Activated B cell treated with CpG ODN at 0.5 μM for 24 hours (primary cell): ENCODE results near the gene APOBEC3H. TPM values are rescaled to one million over a fixed set of nuclear protein-coding genes. Genes with fewer than 3 reads are reported as not detected.

Experiments
- ATAC-seq: fragments of 200-7000 bp; cut with Tn5 transposase; one replicate; pipeline ENCODE4 v1.10.0; 2021; ENCODE audit warnings: low read depth, mild to moderate bottlenecking, moderate library complexity
- CTCF ChIA-PET: fragments of 350-600 bp; sonication (Branson Sonifier 250); formaldehyde crosslinking; loops from one replicate; lab custom pipeline; 2021; ENCODE audit warnings: antibody characterized with exemption; lab: Charles Lee
- POLR2A ChIA-PET: fragments of 350-600 bp; sonication (Branson Sonifier 250); formaldehyde crosslinking; loops from one replicate; lab custom pipeline; 2021; ENCODE audit warnings: antibody characterized with exemption; lab: Charles Lee
- DNase-seq: peaks from one replicate; pipeline ENCODE4 v3.0.0; 2022
- H3K27ac Mint-ChIP-seq: one replicate; pipeline ENCODE4 v1.8.0; 2020; ENCODE audit warnings: mixed read lengths
- H3K27me3 Mint-ChIP-seq: one replicate; pipeline ENCODE4 v1.8.0; 2021; ENCODE audit warnings: mixed read lengths
- H3K36me3 Mint-ChIP-seq: one replicate; pipeline ENCODE4 v1.8.0; 2021; ENCODE audit warnings: low read depth, mixed read lengths
- H3K4me1 Mint-ChIP-seq: one replicate; pipeline ENCODE4 v1.8.0; 2021; ENCODE audit warnings: mixed read lengths
- H3K4me3 Mint-ChIP-seq: one replicate; pipeline ENCODE4 v1.8.0; 2020; ENCODE audit warnings: mild to moderate bottlenecking, mixed read lengths
- H3K9me3 Mint-ChIP-seq: one replicate; pipeline ENCODE4 v1.8.0; 2020; ENCODE audit warnings: mixed read lengths
- intact Hi-C: fragments of 100-400 bp; cut with micrococcal nuclease; formaldehyde crosslinking; loops from one replicate; pipeline ENCODE4 v1.15.1; 2024
- total RNA-seq: library from RNA; stranded (reverse); gene quantifications from 2 replicates; pipeline ENCODE4 v1.2.3, GENCODE V29; 2022
- TF ChIP-seq, protein P1 (sequence below): fragments of 200-600 bp; IDR thresholded peaks from one replicate; pipeline ENCODE4 v1.8.0; 2022; ENCODE audit warnings: antibody characterized with exemption, mild to moderate bottlenecking

Gene APOBEC3H
- total RNA-seq, 1 donor from 2014 or later: 1.4 TPM

DNA sequence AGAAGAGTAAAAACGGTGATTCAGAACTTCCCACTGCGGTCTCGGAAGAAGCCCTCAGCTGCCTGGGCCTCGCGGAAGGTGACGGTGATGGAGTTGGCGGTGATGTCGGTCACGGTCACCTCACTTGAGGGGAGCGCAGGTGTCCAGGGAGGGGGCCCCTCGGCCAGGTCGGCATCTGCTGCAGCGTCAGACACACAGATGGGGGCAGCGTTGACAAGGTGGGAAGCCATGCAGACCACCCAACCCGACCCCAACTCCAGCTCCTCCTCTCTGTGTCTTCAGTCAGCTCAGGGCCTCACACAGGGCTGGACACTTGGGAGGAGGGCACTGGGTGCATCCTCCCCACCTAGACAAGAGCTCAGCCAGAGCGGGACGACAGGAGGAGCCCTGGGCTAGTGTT, 36.8 kb downstream of the APOBEC3H start:
- Mint-ChIP-seq H3K4me1 (no peaks in the 10 kb centered on the region), H3K27me3 (no peaks in the 10 kb centered on the region)
- TF ChIP-seq, protein P1, sequence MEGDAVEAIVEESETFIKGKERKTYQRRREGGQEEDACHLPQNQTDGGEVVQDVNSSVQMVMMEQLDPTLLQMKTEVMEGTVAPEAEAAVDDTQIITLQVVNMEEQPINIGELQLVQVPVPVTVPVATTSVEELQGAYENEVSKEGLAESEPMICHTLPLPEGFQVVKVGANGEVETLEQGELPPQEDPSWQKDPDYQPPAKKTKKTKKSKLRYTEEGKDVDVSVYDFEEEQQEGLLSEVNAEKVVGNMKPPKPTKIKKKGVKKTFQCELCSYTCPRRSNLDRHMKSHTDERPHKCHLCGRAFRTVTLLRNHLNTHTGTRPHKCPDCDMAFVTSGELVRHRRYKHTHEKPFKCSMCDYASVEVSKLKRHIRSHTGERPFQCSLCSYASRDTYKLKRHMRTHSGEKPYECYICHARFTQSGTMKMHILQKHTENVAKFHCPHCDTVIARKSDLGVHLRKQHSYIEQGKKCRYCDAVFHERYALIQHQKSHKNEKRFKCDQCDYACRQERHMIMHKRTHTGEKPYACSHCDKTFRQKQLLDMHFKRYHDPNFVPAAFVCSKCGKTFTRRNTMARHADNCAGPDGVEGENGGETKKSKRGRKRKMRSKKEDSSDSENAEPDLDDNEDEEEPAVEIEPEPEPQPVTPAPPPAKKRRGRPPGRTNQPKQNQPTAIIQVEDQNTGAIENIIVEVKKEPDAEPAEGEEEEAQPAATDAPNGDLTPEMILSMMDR: no peak

DNA sequence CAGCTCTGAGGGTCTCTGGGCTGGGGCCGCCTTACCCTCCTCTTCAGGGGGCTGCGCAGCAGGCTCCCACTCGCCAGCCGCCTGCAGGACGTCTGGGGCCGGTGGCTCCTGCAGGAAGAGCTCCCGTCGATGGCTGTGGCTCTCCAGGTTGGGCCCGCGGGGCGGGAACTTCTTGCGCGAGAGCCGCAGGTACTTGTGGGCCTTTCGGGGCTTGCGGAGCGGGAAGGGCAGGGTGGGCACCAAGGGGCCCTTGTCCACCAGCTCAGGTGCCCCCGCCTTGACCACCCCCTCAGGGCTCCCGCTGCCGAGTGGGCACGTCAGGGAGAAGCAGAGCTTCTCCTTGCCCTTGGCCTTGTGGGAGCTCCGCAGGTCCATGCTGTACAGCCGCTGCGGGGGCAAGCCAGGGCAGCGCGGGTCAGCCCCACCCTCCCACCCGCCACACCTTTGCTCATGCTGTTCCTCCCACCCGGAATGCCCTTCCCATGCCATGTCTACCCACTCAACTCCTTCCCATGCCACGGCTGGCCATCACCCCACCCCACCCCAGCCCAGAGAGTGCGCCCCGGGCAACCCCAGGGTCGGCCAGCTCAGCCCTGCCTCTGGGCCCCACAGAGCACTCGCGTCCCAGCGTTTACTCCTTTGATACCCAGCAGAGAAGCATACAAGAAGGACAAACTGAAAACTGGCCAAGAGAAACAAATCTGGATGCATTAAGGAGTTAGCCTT, 37.5 kb downstream of the APOBEC3H start:
- TF ChIP-seq, protein P1: no peak
- H3K4me3 Mint-ChIP-seq: no peak overlapping the region
- intact Hi-C loops: loop anchor here (1.0 to 2.0 kb wide), 2 partner anchors 18 to 177 kb away; partner anchors contain the start of gene CBX7
- H3K9me3 Mint-ChIP-seq: no peaks in the 10 kb centered on the region
- ChIA-PET POLR2A (interaction anchor here (1.0 to 1.1 kb wide), 2 partner anchors 177 to 183 kb away, joined by 3 to 6 read pairs; no protein-coding TSS in a partner anchor), CTCF (interaction anchor here (0.8 to 1.4 kb wide), 4 partner anchors 9 to 396 kb away, joined by 3 to 4 read pairs (median 3); no protein-coding TSS in a partner anchor)
- H3K27me3 Mint-ChIP-seq: no peaks in the 10 kb centered on the region
- no peaks in the 10 kb centered on the region for H3K4me1 Mint-ChIP-seq
- H3K36me3 Mint-ChIP-seq: peaks cover 49% of the 10 kb centered on the region
- DNase-seq (no peak), ATAC-seq (no peak)
- no peak overlapping the region for H3K27ac Mint-ChIP-seq

More for the DNA sequence above, 36.8 kb downstream of the APOBEC3H start:
- no peak overlapping the region for H3K27ac Mint-ChIP-seq
- no peak overlapping the region for H3K4me3 Mint-ChIP-seq
- intact Hi-C loops: loop anchor here (2.0 kb wide), 1 partner anchor 19 kb away; the partner anchor contains the start of gene CBX7
- peaks cover 50% of the 10 kb centered on the region for H3K36me3 Mint-ChIP-seq
- CTCF ChIA-PET: interaction anchor here (0.8 kb wide), 1 partner anchor 396 kb away, joined by 3 read pairs; no protein-coding TSS in a partner anchor
- ATAC-seq (no peak), DNase-seq (no peak)
- POLR2A ChIA-PET: no interaction called here
- no peaks in the 10 kb centered on the region for H3K9me3 Mint-ChIP-seq

DNA sequence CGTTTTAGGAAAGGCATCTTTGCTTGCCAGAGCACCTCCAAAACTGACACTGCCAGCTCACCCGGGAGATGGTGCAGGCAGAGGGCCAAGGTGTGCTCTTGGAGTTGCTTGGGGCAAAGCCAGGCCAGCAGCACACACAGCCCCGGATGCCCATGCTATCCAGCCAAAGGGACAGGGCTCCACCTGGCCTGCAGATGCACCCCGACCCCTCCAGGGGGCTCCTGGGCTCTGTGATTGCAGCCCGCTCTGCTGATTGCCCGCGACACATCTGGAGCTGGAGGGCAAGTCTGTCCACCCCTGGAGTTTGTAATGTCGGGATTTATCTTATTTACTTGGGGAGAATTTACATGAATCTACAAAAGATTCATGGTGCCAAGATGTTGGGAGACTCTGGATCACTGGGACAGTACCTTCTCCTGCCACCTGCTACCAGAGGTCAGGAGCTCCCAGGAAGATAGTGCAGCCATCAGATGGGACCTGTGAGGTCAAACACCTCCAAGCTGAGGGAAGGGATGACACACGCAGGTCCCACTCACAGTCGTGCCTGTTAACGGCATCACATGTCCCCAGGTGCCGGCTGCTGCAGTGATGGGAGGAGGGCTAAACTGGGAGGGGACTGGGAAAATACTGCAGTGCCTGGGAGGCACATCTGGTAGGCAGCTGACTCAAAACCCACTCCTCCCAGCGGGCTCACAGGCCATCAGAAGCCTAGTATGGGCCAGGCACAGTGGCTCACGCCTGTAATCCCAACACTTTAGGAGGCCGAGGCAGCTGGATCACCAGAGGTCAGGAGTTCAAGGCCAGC, 38.2 kb downstream of the APOBEC3H start:
- no peaks in the 10 kb centered on the region for H3K27me3 Mint-ChIP-seq
- CTCF ChIA-PET: interaction anchor here (0.6 to 1.4 kb wide), 10 partner anchors 8 to 878 kb away, joined by 3 to 5 read pairs (median 4); partner anchors contain the start of gene RPL3
- H3K36me3 Mint-ChIP-seq: peaks cover 49% of the 10 kb centered on the region
- POLR2A ChIA-PET: interaction anchor here (0.7 to 1.1 kb wide), 3 partner anchors 176 to 1212 kb away, joined by 3 to 6 read pairs (median 4); no protein-coding TSS in a partner anchor
- DNase-seq (no peak), ATAC-seq (peak; percentile 92)
- TF ChIP-seq, protein P1: no peak
- no peaks in the 10 kb centered on the region for H3K9me3 Mint-ChIP-seq
- H3K4me3 Mint-ChIP-seq: no peak overlapping the region
- no peak overlapping the region for H3K27ac Mint-ChIP-seq
- intact Hi-C loops: loop anchor here (1.0 to 2.0 kb wide), 2 partner anchors 18 to 176 kb away; partner anchors contain the start of gene CBX7
- H3K4me1 Mint-ChIP-seq: no peaks in the 10 kb centered on the region

DNA sequence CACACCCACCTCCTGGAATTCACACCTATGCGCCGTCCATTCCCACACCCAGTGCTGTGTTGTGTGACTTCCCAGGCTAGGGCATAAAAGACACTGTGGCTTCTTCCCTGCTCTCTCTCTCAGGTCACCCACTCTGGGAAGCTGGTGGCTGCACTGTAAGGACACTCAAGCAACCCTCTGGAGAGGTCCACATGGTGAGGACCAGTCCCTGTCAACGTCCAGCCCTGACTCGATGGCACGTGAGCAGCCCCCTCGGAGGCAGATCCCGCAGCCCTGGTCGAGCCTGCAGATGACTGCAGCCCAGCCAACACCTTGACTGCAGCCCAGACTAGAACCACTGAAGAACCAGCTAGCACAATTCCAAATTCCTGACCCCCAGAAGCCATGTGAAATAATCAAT, 39.3 kb downstream of the APOBEC3H start:
- intact Hi-C loops: no loop called here
- ATAC-seq: no peak
- H3K9me3 Mint-ChIP-seq: no peaks in the 10 kb centered on the region
- no peaks in the 10 kb centered on the region for H3K4me1 Mint-ChIP-seq
- no peak for DNase-seq
- no peak overlapping the region for H3K4me3 Mint-ChIP-seq
- TF ChIP-seq, protein P1: no peak
- ChIA-PET CTCF (interaction anchor here (1.1 to 1.2 kb wide), 3 partner anchors 10 to 183 kb away, joined by 3 to 5 read pairs (median 5); partner anchors contain the start of gene RPL3), POLR2A (interaction anchor here (0.7 kb wide), 2 partner anchors 15 to 108 kb away, joined by 3 to 5 read pairs; no protein-coding TSS in a partner anchor)
- peaks cover 44% of the 10 kb centered on the region for H3K36me3 Mint-ChIP-seq
- H3K27ac Mint-ChIP-seq: no peak overlapping the region
- H3K27me3 Mint-ChIP-seq: no peaks in the 10 kb centered on the region
